ENCODE data around the gene NUP214. TPM values are rescaled to one million over a fixed set of nuclear protein-coding genes. Genes with fewer than 3 reads are reported as not detected.

NUP214 gene
- total RNA-seq, 4 donors from 2014 or later = 25.8 to 68.2 (median 36.9) TPM

GRCh38 chr9:131173995-131174394, 48.6 kb downstream of the NUP214 start:
- Histone ChIP-seq H3K36me3 (peaks cover 0 to 89% of the 10 kb centered on the region in 2 donors), H3K4me3 (no peak overlapping the region), H3K9me3 (no peaks in the 10 kb centered on the region), H3K27me3 (no peaks in the 10 kb centered on the region), H3K4me1 (no peaks in the 10 kb centered on the region), H3K27ac (no peak overlapping the region)
- TF ChIP-seq POLR2A (IDR thresholded peaks at IDR 0.05) (no peak), CTCF (IDR thresholded peaks at IDR 0.05) (no peak), POLR2AphosphoS5 (IDR thresholded peaks at IDR 0.05) (no peak), EP300 (IDR thresholded peaks at IDR 0.05) (no peak)
- 70 to 94% methylated on average over 2 to 10 of the region's 10 CpGs for WGBS, 2 donors (ENCODE audit: low coverage in 1 of 2)
- no peak for ATAC-seq

- H3K36me3 ChIP-seq = peaks cover 0 to 89% of the 10 kb centered on the region in 2 donors
- no peaks in the 10 kb centered on the region for H3K27me3 ChIP-seq
- TF ChIP-seq POLR2A (IDR thresholded peaks at IDR 0.05) (no peak), CTCF (IDR thresholded peaks at IDR 0.05) (no peak), POLR2AphosphoS5 (IDR thresholded peaks at IDR 0.05) (no peak), EP300 (IDR thresholded peaks at IDR 0.05) (no peak)
- H3K9me3 ChIP-seq = no peaks in the 10 kb centered on the region
- no peak overlapping the region for H3K27ac ChIP-seq
- no peak for ATAC-seq
- WGBS, 2 donors (ENCODE audit: low coverage in 1 of 2) = 83 to 100% methylated on average over 1 of the region's 1 CpG
- H3K4me3 ChIP-seq = no peak overlapping the region
- no peaks in the 10 kb centered on the region for H3K4me1 ChIP-seq
Observed at GRCh38 chr9:131174681-131175239, 49.4 kb downstream of the NUP214 start.

- 70 to 88% methylated on average over 1 of the region's 1 CpG for WGBS, 2 donors (ENCODE audit: low coverage in 1 of 2)
- Histone ChIP-seq H3K27ac (no peak overlapping the region), H3K9me3 (no peaks in the 10 kb centered on the region), H3K36me3 (peaks cover 0 to 98% of the 10 kb centered on the region in 2 donors), H3K4me3 (no peak overlapping the region), H3K27me3 (no peaks in the 10 kb centered on the region), H3K4me1 (no peaks in the 10 kb centered on the region)
- ATAC-seq = no peak
- no peak for TF ChIP-seq POLR2AphosphoS5 (IDR thresholded peaks at IDR 0.05)
- TF ChIP-seq EP300 (IDR thresholded peaks at IDR 0.05) = no peak
- TF ChIP-seq POLR2A (IDR thresholded peaks at IDR 0.05) = no peak
- TF ChIP-seq CTCF (IDR thresholded peaks at IDR 0.05) = no peak
Observed at GRCh38 chr9:131177898-131178297, 52.5 kb downstream of the NUP214 start.

- H3K9me3 ChIP-seq = no peaks in the 10 kb centered on the region
- peak; percentile 76 for ATAC-seq
- H3K4me3 ChIP-seq = no peak overlapping the region
- peaks cover 0 to 99% of the 10 kb centered on the region in 2 donors for H3K36me3 ChIP-seq
- TF ChIP-seq EP300 (IDR thresholded peaks at IDR 0.05) (no peak), POLR2AphosphoS5 (IDR thresholded peaks at IDR 0.05) (no peak), CTCF (IDR thresholded peaks at IDR 0.05) (peak; percentile 82 to 93 (median 84)), POLR2A (IDR thresholded peaks at IDR 0.05) (no peak)
- H3K27me3 ChIP-seq = no peaks in the 10 kb centered on the region
- 11% methylated on average over 3 to 4 of the region's 4 CpGs for WGBS, 2 donors (ENCODE audit: low coverage in 1 of 2)
- no peak overlapping the region for H3K27ac ChIP-seq
- no peaks in the 10 kb centered on the region for H3K4me1 ChIP-seq
Observed at GRCh38 chr9:131178382-131178781, 53.0 kb downstream of the NUP214 start.

DNA sequence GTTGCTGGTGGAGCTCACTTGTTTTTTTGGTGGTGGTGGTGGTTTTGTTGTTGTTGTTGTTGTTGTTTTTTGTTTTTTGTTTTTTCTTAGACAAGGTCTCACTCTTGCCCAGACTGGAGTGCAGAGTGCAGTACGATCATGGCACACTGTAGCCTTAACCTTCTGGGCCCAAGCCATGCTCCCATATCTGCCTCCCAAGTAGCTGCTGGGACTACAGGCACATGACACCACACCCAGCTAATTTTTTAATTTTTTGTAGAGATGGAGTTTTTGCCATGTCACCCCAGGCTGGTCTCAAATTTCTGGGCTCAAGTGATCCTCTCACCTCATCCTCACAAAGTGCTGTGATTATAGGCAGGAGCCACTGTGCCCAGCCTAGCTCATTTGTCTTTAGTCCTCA, 53.5 kb downstream of the NUP214 start:
- TF ChIP-seq POLR2AphosphoS5 (IDR thresholded peaks at IDR 0.05) (no peak), EP300 (IDR thresholded peaks at IDR 0.05) (no peak), CTCF (IDR thresholded peaks at IDR 0.05) (no peak), POLR2A (IDR thresholded peaks at IDR 0.05) (no peak)
- 100% methylated on average over 1 of the region's 1 CpG; no CpG with 5 or more reads in 1 of the 2 donors for WGBS, 2 donors (ENCODE audit: low coverage in 1 of 2)
- Histone ChIP-seq H3K9me3 (no peaks in the 10 kb centered on the region), H3K27ac (no peak overlapping the region), H3K4me1 (no peaks in the 10 kb centered on the region), H3K4me3 (no peak overlapping the region), H3K27me3 (no peaks in the 10 kb centered on the region), H3K36me3 (peaks cover 0 to 94% of the 10 kb centered on the region in 2 donors)
- ATAC-seq = no peak

Data from gastroesophageal sphincter (tissue), 4 donors.